NB4 (cell line): ENCODE measurements around the gene LCNL1.

Experiments
- MYC ChIP-seq: IDR thresholded peaks from 2 replicates; pipeline ENCODE4 v1.6.1; 2011; ENCODE audit warnings: low read depth, low read length
- TF ChIP-seq, protein P1 (sequence below): IDR thresholded peaks from one replicate; pipeline ENCODE4 v1.5.1; 2012; ENCODE audit warnings: low read depth, low read length
- TF ChIP-seq, protein P2 (sequence below): IDR thresholded peaks from 2 replicates; pipeline ENCODE4 v1.6.1; 2011; ENCODE audit warnings: low read depth, low read length

- TF ChIP-seq, protein P1, sequence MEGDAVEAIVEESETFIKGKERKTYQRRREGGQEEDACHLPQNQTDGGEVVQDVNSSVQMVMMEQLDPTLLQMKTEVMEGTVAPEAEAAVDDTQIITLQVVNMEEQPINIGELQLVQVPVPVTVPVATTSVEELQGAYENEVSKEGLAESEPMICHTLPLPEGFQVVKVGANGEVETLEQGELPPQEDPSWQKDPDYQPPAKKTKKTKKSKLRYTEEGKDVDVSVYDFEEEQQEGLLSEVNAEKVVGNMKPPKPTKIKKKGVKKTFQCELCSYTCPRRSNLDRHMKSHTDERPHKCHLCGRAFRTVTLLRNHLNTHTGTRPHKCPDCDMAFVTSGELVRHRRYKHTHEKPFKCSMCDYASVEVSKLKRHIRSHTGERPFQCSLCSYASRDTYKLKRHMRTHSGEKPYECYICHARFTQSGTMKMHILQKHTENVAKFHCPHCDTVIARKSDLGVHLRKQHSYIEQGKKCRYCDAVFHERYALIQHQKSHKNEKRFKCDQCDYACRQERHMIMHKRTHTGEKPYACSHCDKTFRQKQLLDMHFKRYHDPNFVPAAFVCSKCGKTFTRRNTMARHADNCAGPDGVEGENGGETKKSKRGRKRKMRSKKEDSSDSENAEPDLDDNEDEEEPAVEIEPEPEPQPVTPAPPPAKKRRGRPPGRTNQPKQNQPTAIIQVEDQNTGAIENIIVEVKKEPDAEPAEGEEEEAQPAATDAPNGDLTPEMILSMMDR: no peak
- TF ChIP-seq, protein P2, sequence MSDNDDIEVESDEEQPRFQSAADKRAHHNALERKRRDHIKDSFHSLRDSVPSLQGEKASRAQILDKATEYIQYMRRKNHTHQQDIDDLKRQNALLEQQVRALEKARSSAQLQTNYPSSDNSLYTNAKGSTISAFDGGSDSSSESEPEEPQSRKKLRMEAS: no peak
- TF ChIP-seq MYC: no peak
These were observed 44.8 kb downstream of the LCNL1 start, which contains the start of gene ABCA2 for GRCh38 chr9:137027369-137028262.
